SK-N-SH treated with all-trans-retinoic acid at 6 μM for 48 hours (cell line): ENCODE results near the gene NEBL.

Source experiments
- ATAC-seq: fragments of 200-7000 bp; cut with Tn5 transposase; 3 replicates; pipeline ENCODE4 v1.9.1; 2020; ENCODE audit warnings: mild to moderate bottlenecking, moderate library complexity
- ARNTL ChIP-seq: fragments of 450-650 bp; formaldehyde crosslinking; IDR thresholded peaks from 2 replicates; pipeline ENCODE4 v1.5.0; 2020; ENCODE audit warnings: low read depth, mild to moderate bottlenecking, moderate library complexity, borderline replicate concordance
- BACH2 ChIP-seq: fragments of 250-450 bp; sonication (Bioruptor Pico); IDR thresholded peaks from 2 replicates; pipeline ENCODE4 v1.9.0; 2021; ENCODE audit warnings: mild to moderate bottlenecking, borderline replicate concordance
- CSDC2 ChIP-seq: fragments of 250-450 bp; sonication (Bioruptor Pico); IDR thresholded peaks from 2 replicates; pipeline ENCODE4 v1.5.0; 2020; ENCODE audit warnings: mild to moderate bottlenecking, moderate library complexity
- ESRRG ChIP-seq: fragments of 250-450 bp; sonication (Bioruptor Pico); IDR thresholded peaks from 2 replicates; pipeline ENCODE4 v1.6.1; 2021; ENCODE audit warnings: mild to moderate bottlenecking
- GLIS3 ChIP-seq: fragments of 250-450 bp; sonication (Bioruptor Pico); IDR thresholded peaks from 2 replicates; pipeline ENCODE4 v1.5.0; 2020; ENCODE audit warnings: mild to moderate bottlenecking, moderate library complexity
- ISL1 ChIP-seq: fragments of 250-450 bp; sonication (Bioruptor Pico); IDR thresholded peaks from 2 replicates; pipeline ENCODE4 v2.1.2; 2022; ENCODE audit warnings: mild to moderate bottlenecking, moderate library complexity
- OSR1 ChIP-seq: fragments of 250-450 bp; sonication (Bioruptor Pico); IDR thresholded peaks from 2 replicates; pipeline ENCODE4 v1.8.0; 2022; ENCODE audit warnings: moderate library complexity, mild to moderate bottlenecking, inconsistent platforms
- PPARA ChIP-seq: fragments of 250-450 bp; sonication (Bioruptor Pico); IDR thresholded peaks from 2 replicates; pipeline ENCODE4 v1.5.0; 2020; ENCODE audit warnings: mild to moderate bottlenecking, borderline replicate concordance
- SNAI2 ChIP-seq: fragments of 250-450 bp; sonication (Bioruptor Pico); IDR thresholded peaks from 2 replicates; pipeline ENCODE4 v1.5.0; 2020; ENCODE audit warnings: mild to moderate bottlenecking, moderate library complexity
- TCF4 ChIP-seq: fragments of 250-450 bp; sonication (Bioruptor Pico); IDR thresholded peaks from 2 replicates; pipeline ENCODE4 v1.8.0; 2021; ENCODE audit warnings: mild to moderate bottlenecking, moderate library complexity, borderline replicate concordance
- TOX ChIP-seq: fragments of 250-450 bp; sonication (Bioruptor Pico); IDR thresholded peaks from 2 replicates; pipeline ENCODE4 v1.8.0; 2021; ENCODE audit warnings: mild to moderate bottlenecking, moderate library complexity, borderline replicate concordance
- ZC3H10 ChIP-seq: fragments of 250-450 bp; sonication (Bioruptor Pico); IDR thresholded peaks from 2 replicates; pipeline ENCODE4 v1.5.1; 2021; ENCODE audit warnings: mild to moderate bottlenecking, moderate library complexity
- ZFP3 ChIP-seq: fragments of 250-450 bp; sonication (Bioruptor Pico); IDR thresholded peaks from 2 replicates; pipeline ENCODE4 v1.5.0; 2020; ENCODE audit warnings: mild to moderate bottlenecking, moderate library complexity
- ZFP30 ChIP-seq: fragments of 450-650 bp; formaldehyde crosslinking; IDR thresholded peaks from 2 replicates; pipeline ENCODE4 v1.5.0; 2022; ENCODE audit warnings: mild to moderate bottlenecking, moderate library complexity
- ZNF565 ChIP-seq: fragments of 450-650 bp; formaldehyde crosslinking; conservative IDR thresholded peaks from 2 replicates; pipeline ENCODE4 v1.5.0; 2020; ENCODE audit warnings: low read depth, mild to moderate bottlenecking, moderate library complexity
- ZNF70 ChIP-seq: fragments of 450-650 bp; formaldehyde crosslinking; IDR thresholded peaks from 2 replicates; pipeline ENCODE4 v1.5.0; 2020; ENCODE audit warnings: mild to moderate bottlenecking, moderate library complexity
- ZNF8 ChIP-seq: fragments of 450-650 bp; formaldehyde crosslinking; IDR thresholded peaks from 2 replicates; pipeline ENCODE4 v1.5.0; 2020; ENCODE audit warnings: mild to moderate bottlenecking, moderate library complexity
- TF ChIP-seq, protein P1 (sequence below): fragments of 250-450 bp; sonication (Bioruptor Pico); IDR thresholded peaks from 2 replicates; pipeline ENCODE4 v1.5.1; 2020; ENCODE audit warnings: low read depth, mild to moderate bottlenecking, moderate library complexity
- TF ChIP-seq, protein P2 (sequence below): fragments of 250-450 bp; sonication (Bioruptor Pico); IDR thresholded peaks from 2 replicates; pipeline ENCODE4 v1.5.0; 2020; ENCODE audit warnings: mild to moderate bottlenecking, moderate library complexity
- TF ChIP-seq, protein P3 (sequence below): fragments of 250-450 bp; sonication (Bioruptor Pico); IDR thresholded peaks from 2 replicates; pipeline ENCODE4 v1.8.0; 2021; ENCODE audit warnings: low read depth, mild to moderate bottlenecking, moderate library complexity, borderline replicate concordance
- TF ChIP-seq, protein P4 (sequence below): fragments of 250-450 bp; sonication (Bioruptor Pico); IDR thresholded peaks from 2 replicates; pipeline ENCODE4 v1.5.1; 2021; ENCODE audit warnings: mild to moderate bottlenecking, moderate library complexity
- TF ChIP-seq, protein P5 (sequence below): fragments of 250-450 bp; sonication (Bioruptor Pico); IDR thresholded peaks from 2 replicates; pipeline ENCODE4 v1.8.0; 2020; ENCODE audit warnings: mild to moderate bottlenecking, moderate library complexity, borderline replicate concordance

The NEBL gene

DNA sequence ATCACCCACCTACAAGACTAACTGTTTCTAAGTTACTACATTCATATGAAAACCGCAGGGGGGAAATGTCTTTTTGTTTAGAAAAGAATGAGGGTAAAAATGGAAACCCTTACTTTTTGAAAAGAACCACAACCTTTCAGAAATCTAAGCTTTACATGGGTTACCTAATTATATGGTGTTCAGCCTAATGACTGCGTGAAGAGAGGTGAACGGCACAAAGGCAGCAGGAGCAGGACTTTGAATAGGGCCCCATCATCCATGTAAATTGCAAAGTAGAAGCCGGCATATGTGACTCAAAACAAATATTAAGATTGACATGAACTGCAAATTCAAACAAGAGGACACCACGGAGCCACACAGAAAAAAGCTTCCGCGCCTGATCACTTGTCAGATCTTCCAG is 25.1 kb downstream of the NEBL start:
- no peak for TF ChIP-seq TOX
- TF ChIP-seq, protein P1, sequence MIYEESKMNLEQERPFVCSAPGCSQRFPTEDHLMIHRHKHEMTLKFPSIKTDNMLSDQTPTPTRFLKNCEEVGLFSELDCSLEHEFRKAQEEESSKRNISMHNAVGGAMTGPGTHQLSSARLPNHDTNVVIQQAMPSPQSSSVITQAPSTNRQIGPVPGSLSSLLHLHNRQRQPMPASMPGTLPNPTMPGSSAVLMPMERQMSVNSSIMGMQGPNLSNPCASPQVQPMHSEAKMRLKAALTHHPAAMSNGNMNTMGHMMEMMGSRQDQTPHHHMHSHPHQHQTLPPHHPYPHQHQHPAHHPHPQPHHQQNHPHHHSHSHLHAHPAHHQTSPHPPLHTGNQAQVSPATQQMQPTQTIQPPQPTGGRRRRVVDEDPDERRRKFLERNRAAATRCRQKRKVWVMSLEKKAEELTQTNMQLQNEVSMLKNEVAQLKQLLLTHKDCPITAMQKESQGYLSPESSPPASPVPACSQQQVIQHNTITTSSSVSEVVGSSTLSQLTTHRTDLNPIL, result no peak
- no peak for TF ChIP-seq ZFP30 (CRISPR knock-in tag)
- no peak for TF ChIP-seq ZNF70 (CRISPR knock-in tag)
- TF ChIP-seq BACH2 (CRISPR knock-in tag), result no peak
- TF ChIP-seq ARNTL (CRISPR knock-in tag), result no peak
- TF ChIP-seq PPARA (CRISPR knock-in tag), result no peak
- no peak for TF ChIP-seq SNAI2 (CRISPR knock-in tag)
- no peak for TF ChIP-seq ZFP3
- TF ChIP-seq, protein P2, sequence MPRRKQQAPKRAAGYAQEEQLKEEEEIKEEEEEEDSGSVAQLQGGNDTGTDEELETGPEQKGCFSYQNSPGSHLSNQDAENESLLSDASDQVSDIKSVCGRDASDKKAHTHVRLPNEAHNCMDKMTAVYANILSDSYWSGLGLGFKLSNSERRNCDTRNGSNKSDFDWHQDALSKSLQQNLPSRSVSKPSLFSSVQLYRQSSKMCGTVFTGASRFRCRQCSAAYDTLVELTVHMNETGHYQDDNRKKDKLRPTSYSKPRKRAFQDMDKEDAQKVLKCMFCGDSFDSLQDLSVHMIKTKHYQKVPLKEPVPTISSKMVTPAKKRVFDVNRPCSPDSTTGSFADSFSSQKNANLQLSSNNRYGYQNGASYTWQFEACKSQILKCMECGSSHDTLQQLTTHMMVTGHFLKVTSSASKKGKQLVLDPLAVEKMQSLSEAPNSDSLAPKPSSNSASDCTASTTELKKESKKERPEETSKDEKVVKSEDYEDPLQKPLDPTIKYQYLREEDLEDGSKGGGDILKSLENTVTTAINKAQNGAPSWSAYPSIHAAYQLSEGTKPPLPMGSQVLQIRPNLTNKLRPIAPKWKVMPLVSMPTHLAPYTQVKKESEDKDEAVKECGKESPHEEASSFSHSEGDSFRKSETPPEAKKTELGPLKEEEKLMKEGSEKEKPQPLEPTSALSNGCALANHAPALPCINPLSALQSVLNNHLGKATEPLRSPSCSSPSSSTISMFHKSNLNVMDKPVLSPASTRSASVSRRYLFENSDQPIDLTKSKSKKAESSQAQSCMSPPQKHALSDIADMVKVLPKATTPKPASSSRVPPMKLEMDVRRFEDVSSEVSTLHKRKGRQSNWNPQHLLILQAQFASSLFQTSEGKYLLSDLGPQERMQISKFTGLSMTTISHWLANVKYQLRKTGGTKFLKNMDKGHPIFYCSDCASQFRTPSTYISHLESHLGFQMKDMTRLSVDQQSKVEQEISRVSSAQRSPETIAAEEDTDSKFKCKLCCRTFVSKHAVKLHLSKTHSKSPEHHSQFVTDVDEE (CRISPR knock-in tag), result no peak
- TF ChIP-seq, protein P3, sequence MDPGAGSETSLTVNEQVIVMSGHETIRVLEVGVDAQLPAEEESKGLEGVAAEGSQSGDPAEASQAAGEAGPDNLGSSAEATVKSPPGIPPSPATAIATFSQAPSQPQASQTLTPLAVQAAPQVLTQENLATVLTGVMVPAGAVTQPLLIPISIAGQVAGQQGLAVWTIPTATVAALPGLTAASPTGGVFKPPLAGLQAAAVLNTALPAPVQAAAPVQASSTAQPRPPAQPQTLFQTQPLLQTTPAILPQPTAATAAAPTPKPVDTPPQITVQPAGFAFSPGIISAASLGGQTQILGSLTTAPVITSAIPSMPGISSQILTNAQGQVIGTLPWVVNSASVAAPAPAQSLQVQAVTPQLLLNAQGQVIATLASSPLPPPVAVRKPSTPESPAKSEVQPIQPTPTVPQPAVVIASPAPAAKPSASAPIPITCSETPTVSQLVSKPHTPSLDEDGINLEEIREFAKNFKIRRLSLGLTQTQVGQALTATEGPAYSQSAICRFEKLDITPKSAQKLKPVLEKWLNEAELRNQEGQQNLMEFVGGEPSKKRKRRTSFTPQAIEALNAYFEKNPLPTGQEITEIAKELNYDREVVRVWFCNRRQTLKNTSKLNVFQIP (CRISPR knock-in tag), result no peak
- TF ChIP-seq TCF4 (CRISPR knock-in tag), result no peak
- no peak for TF ChIP-seq GLIS3 (CRISPR knock-in tag)
- TF ChIP-seq ZC3H10 (CRISPR knock-in tag), result no peak
- no peak for TF ChIP-seq ISL1 (CRISPR knock-in tag)
- TF ChIP-seq, protein P4, sequence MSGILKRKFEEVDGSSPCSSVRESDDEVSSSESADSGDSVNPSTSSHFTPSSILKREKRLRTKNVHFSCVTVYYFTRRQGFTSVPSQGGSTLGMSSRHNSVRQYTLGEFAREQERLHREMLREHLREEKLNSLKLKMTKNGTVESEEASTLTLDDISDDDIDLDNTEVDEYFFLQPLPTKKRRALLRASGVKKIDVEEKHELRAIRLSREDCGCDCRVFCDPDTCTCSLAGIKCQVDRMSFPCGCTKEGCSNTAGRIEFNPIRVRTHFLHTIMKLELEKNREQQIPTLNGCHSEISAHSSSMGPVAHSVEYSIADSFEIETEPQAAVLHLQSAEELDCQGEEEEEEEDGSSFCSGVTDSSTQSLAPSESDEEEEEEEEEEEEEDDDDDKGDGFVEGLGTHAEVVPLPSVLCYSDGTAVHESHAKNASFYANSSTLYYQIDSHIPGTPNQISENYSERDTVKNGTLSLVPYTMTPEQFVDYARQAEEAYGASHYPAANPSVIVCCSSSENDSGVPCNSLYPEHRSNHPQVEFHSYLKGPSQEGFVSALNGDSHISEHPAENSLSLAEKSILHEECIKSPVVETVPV (CRISPR knock-in tag), result no peak
- TF ChIP-seq OSR1 (CRISPR knock-in tag), result no peak
- no peak for TF ChIP-seq ESRRG
- TF ChIP-seq CSDC2 (CRISPR knock-in tag), result no peak
- no peak for TF ChIP-seq ZNF565 (CRISPR knock-in tag)
- no peak for ATAC-seq

DNA sequence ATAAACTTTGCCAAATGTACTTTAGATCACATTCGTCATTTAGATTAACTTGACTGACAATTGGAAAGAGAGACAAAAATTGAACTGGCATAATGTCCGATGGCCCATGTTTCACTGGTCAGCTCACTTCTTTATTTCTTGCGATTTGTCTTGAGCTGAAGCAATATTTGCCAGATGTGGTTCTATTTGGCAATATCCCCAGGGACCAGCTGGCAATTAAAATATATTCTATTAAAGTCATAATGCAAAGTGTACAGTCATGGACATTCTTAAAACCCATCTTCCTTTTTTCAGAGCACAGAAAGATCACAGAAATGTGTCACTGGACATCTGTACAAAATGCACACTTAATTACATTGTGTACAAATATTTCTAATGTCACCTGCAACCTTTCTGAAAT is 26.3 kb downstream of the NEBL start:
- ATAC-seq, result no peak
- TF ChIP-seq GLIS3 (CRISPR knock-in tag), result no peak
- no peak for TF ChIP-seq ESRRG
- TF ChIP-seq, protein P5, sequence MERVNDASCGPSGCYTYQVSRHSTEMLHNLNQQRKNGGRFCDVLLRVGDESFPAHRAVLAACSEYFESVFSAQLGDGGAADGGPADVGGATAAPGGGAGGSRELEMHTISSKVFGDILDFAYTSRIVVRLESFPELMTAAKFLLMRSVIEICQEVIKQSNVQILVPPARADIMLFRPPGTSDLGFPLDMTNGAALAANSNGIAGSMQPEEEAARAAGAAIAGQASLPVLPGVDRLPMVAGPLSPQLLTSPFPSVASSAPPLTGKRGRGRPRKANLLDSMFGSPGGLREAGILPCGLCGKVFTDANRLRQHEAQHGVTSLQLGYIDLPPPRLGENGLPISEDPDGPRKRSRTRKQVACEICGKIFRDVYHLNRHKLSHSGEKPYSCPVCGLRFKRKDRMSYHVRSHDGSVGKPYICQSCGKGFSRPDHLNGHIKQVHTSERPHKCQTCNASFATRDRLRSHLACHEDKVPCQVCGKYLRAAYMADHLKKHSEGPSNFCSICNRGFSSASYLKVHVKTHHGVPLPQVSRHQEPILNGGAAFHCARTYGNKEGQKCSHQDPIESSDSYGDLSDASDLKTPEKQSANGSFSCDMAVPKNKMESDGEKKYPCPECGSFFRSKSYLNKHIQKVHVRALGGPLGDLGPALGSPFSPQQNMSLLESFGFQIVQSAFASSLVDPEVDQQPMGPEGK, result no peak
- TF ChIP-seq TCF4 (CRISPR knock-in tag), result peak; percentile 55; the same call in 1 of the 2 replicates
- no peak for TF ChIP-seq ZNF8 (CRISPR knock-in tag)
- TF ChIP-seq ZNF565 (CRISPR knock-in tag), result no peak
- no peak for TF ChIP-seq ARNTL (CRISPR knock-in tag)
- no peak for TF ChIP-seq SNAI2 (CRISPR knock-in tag)

DNA sequence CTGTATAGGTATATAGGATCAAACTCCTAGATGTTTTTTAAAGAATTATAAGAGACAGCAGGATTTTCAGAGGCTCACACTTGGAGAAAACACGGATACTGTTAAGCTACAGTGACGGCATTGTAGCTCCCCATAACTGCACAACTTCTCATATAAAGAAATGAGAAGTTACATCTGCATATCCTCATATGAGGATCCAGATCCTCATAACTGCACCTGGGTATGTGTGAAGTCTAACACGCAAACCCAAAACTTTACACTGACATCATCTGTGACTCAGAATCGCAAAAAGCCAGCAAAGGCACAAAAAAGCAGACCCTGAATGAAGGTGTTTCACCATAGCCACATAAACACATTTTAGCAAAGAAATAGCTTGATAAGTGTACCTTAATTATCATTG is 34.1 kb downstream of the NEBL start:
- ATAC-seq, result no peak
- TF ChIP-seq ZFP30 (CRISPR knock-in tag), result no peak
- no peak for TF ChIP-seq CSDC2 (CRISPR knock-in tag)
- no peak for TF ChIP-seq ZC3H10 (CRISPR knock-in tag)
- TF ChIP-seq, protein P5, result no peak
- TF ChIP-seq, protein P4 (CRISPR knock-in tag), result no peak
- TF ChIP-seq ZNF565 (CRISPR knock-in tag), result no peak
- TF ChIP-seq, protein P2 (CRISPR knock-in tag), result no peak
- no peak for TF ChIP-seq GLIS3 (CRISPR knock-in tag)
- no peak for TF ChIP-seq TOX
- TF ChIP-seq, all 23 proteins: peak for 0
